ENCODE data around the gene ZNF627. TPM values are rescaled to one million over a fixed set of nuclear protein-coding genes. Genes with fewer than 3 reads are reported as not detected.

ZNF627 gene
- total and polyA plus RNA-seq, 2 donors (not counting 1 experiment from before 2014, with no cell fraction given): 10.8 to 26.3 TPM

DNA sequence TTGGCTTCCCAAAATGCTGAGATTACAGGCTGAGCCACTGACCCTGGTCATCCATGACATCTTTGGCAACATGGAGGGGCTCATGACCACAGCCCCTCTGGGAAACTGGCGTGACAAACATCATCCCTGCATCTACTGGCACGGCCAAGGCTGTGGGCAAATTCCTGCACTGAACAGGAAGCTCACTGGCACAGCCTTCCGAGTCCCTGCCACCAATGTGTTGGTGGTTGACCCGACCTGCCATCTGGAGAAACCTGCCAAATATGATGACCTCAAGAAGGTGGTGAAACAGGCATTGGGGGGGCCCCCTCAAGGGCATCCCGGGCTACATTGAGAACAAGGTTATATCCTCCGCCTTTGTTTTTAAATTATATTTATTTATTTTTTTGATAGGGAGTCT lies 11.0 kb upstream of the ZNF627 start:
- Histone ChIP-seq H2AFZ (ENCODE audit: low read length) (no peak overlapping the region), H3K27ac (ENCODE audit: insufficient read depth, low read length) (no peak overlapping the region), H3K4me2 (ENCODE audit: extremely low read depth, insufficient read depth, low read length) (no peak overlapping the region), H3K9me3 (ENCODE audit: control insufficient read depth, insufficient read depth, low read depth, low read length) (no peaks in the 10 kb centered on the region), H3K9ac (ENCODE audit: insufficient read depth, low read length) (no peak overlapping the region), H3K36me3 (ENCODE audit: control insufficient read depth, insufficient read depth, low read length) (no peaks in the 10 kb centered on the region), H3K4me1 (ENCODE audit: control insufficient read depth, extremely low read depth, insufficient read depth, low read length) (no peaks in the 10 kb centered on the region), H3K79me2 (ENCODE audit: control insufficient read depth, insufficient read depth, low read length) (no peaks in the 10 kb centered on the region), H3K27me3 (ENCODE audit: control insufficient read depth, insufficient read depth, low read length) (no peaks in the 10 kb centered on the region), H4K20me1 (ENCODE audit: control insufficient read depth, extremely low read depth, insufficient read depth, low read length) (no peaks in the 10 kb centered on the region), H3K4me3 (replicated peaks in 1 of 4; ENCODE audit: control extremely low read depth in 1 of 4, insufficient read depth in 1 of 4, low read depth in 3 of 4, low read length in 4 of 4) (no peak overlapping the region)
- no peak for DNase-seq (ENCODE audit: low read depth in 2 of 2)
- no peak for TF ChIP-seq EZH2 (IDR thresholded peaks at IDR 0.05; ENCODE audit: low read length, missing control alignments)
- TF ChIP-seq, protein P1, sequence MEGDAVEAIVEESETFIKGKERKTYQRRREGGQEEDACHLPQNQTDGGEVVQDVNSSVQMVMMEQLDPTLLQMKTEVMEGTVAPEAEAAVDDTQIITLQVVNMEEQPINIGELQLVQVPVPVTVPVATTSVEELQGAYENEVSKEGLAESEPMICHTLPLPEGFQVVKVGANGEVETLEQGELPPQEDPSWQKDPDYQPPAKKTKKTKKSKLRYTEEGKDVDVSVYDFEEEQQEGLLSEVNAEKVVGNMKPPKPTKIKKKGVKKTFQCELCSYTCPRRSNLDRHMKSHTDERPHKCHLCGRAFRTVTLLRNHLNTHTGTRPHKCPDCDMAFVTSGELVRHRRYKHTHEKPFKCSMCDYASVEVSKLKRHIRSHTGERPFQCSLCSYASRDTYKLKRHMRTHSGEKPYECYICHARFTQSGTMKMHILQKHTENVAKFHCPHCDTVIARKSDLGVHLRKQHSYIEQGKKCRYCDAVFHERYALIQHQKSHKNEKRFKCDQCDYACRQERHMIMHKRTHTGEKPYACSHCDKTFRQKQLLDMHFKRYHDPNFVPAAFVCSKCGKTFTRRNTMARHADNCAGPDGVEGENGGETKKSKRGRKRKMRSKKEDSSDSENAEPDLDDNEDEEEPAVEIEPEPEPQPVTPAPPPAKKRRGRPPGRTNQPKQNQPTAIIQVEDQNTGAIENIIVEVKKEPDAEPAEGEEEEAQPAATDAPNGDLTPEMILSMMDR (conservative IDR thresholded peaks at IDR 0.05 in 1 of 2, IDR thresholded peaks at IDR 0.05 in 1 of 2; ENCODE audit: low read depth in 1 of 2, low read length in 2 of 2): no peak

DNA sequence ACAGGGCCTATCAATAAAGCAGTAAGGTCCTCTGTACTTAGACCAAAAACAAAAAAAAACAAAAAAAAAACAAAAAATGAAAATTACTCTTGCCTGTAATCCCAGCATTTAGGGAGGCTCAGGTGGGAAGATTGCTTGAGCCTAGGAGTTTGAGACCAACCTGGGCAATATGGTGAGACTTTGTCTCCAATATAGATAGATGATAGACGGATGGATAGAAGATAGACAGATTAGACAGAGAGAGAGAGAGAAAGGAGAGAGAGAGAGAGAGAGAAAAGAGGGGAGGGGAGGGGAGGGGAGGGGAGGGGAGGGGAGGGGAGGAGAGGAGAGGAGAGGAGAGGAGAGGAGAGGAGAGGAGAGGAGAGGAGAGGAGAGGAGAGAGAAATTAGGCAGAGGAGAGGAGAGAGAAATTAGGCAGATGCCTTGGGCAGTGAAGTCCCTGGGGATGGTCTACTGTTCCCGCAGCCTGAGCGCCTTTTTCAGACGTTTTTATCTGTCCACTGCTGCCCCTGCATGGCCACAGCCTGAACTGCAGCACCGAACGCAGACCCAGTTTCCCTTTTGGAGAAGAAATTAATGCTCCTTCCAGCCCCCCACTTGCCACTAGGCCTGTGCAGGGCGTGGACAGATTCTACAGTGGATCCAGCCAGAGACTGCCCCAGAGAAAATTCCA lies 9.8 kb upstream of the ZNF627 start:
- no peaks in the 10 kb centered on the region for H3K79me2 ChIP-seq (ENCODE audit: control insufficient read depth, insufficient read depth, low read length)
- DNase-seq (ENCODE audit: low read depth in 2 of 2): peak; percentile 38 to 69
- H3K4me2 ChIP-seq (ENCODE audit: extremely low read depth, insufficient read depth, low read length): peak overlapping the region; percentile 73
- no peak overlapping the region for H3K4me3 ChIP-seq (replicated peaks in 1 of 4; ENCODE audit: control extremely low read depth in 1 of 4, insufficient read depth in 1 of 4, low read depth in 3 of 4, low read length in 4 of 4)
- no peaks in the 10 kb centered on the region for H3K4me1 ChIP-seq (ENCODE audit: control insufficient read depth, extremely low read depth, insufficient read depth, low read length)
- no peaks in the 10 kb centered on the region for H4K20me1 ChIP-seq (ENCODE audit: control insufficient read depth, extremely low read depth, insufficient read depth, low read length)
- H2AFZ ChIP-seq (ENCODE audit: low read length): no peak overlapping the region
- no peaks in the 10 kb centered on the region for H3K27me3 ChIP-seq (ENCODE audit: control insufficient read depth, insufficient read depth, low read length)
- H3K9me3 ChIP-seq (ENCODE audit: control insufficient read depth, insufficient read depth, low read depth, low read length): no peaks in the 10 kb centered on the region
- TF ChIP-seq EZH2 (IDR thresholded peaks at IDR 0.05; ENCODE audit: low read length, missing control alignments): no peak
- TF ChIP-seq, protein P1 (conservative IDR thresholded peaks at IDR 0.05 in 1 of 2, IDR thresholded peaks at IDR 0.05 in 1 of 2; ENCODE audit: low read depth in 1 of 2, low read length in 2 of 2): peak; percentile 86 to 95
- H3K9ac ChIP-seq (ENCODE audit: insufficient read depth, low read length): no peak overlapping the region
- H3K27ac ChIP-seq (ENCODE audit: insufficient read depth, low read length): no peak overlapping the region
- no peaks in the 10 kb centered on the region for H3K36me3 ChIP-seq (ENCODE audit: control insufficient read depth, insufficient read depth, low read length)

DNA sequence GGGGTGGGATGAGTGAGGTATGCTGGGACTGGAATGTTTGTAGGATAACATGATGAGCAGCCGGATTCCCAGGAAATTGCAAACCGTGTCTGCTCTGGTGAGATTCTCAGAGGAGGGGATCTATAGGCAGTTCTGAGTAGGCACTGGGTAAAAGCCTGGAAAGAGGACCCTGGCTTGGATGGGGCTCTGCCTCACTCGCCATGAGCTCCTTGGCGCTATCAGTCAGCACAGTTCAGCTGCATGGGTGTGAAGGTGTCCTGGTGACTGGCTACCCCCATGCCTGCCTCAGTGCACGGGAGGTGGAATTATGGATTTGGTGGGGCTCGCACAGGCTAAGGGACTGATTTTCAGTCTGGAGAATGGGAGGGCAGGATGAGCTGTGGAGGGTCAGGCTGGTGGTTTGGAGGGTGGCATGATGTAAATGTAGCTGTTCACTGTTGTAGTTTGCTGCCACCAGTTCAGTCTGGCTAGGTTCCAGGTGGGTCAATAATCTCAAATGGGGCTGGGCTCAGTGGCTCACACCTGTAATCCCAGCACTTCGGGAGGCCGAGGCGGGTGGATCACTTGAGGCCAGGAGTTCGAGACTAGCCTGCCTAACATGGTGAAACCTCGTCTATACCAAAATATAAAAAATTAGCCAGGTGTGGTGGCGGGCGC lies 9.2 kb upstream of the ZNF627 start:
- Histone ChIP-seq H3K27ac (ENCODE audit: insufficient read depth, low read length) (no peak overlapping the region), H3K4me3 (replicated peaks in 1 of 4; ENCODE audit: control extremely low read depth in 1 of 4, insufficient read depth in 1 of 4, low read depth in 3 of 4, low read length in 4 of 4) (no peak overlapping the region), H2AFZ (ENCODE audit: low read length) (no peak overlapping the region), H3K9ac (ENCODE audit: insufficient read depth, low read length) (no peak overlapping the region), H3K36me3 (ENCODE audit: control insufficient read depth, insufficient read depth, low read length) (no peaks in the 10 kb centered on the region), H3K79me2 (ENCODE audit: control insufficient read depth, insufficient read depth, low read length) (no peaks in the 10 kb centered on the region), H3K9me3 (ENCODE audit: control insufficient read depth, insufficient read depth, low read depth, low read length) (no peaks in the 10 kb centered on the region), H3K4me1 (ENCODE audit: control insufficient read depth, extremely low read depth, insufficient read depth, low read length) (no peaks in the 10 kb centered on the region), H3K27me3 (ENCODE audit: control insufficient read depth, insufficient read depth, low read length) (no peaks in the 10 kb centered on the region), H3K4me2 (ENCODE audit: extremely low read depth, insufficient read depth, low read length) (peak overlapping the region; percentile 73), H4K20me1 (ENCODE audit: control insufficient read depth, extremely low read depth, insufficient read depth, low read length) (no peaks in the 10 kb centered on the region)
- TF ChIP-seq, protein P1 (conservative IDR thresholded peaks at IDR 0.05 in 1 of 2, IDR thresholded peaks at IDR 0.05 in 1 of 2; ENCODE audit: low read depth in 1 of 2, low read length in 2 of 2): no peak
- TF ChIP-seq EZH2 (IDR thresholded peaks at IDR 0.05; ENCODE audit: low read length, missing control alignments): no peak
- no peak for DNase-seq (ENCODE audit: low read depth in 2 of 2)
